ENCODE measurements around the gene MSI2.
"Not testable (repeated sequence)": the region's sequence is repeated elsewhere in the genome, so short reads cannot be mapped to it uniquely, and the experiment has no call there.

MSI2 gene

GRCh38 chr17:57294629-57295501, 38.5 kb downstream of the MSI2 start:
- peak; percentile 91 for DNase-seq

- peak; percentile 63 for DNase-seq
These were observed 39.3 kb downstream of the MSI2 start for GRCh38 chr17:57295526-57296023.

- DNase-seq = peak; percentile 90
These were observed 39.9 kb downstream of the MSI2 start for GRCh38 chr17:57296231-57296630.

GRCh38 chr17:57299176-57299575, 42.9 kb downstream of the MSI2 start:
- DNase-seq = no peak

- DNase-seq = not testable (repeated sequence)
These were observed 44.3 kb downstream of the MSI2 start for GRCh38 chr17:57300592-57300991.

- DNase-seq = no peak
These were observed 46.6 kb downstream of the MSI2 start for GRCh38 chr17:57302690-57303465.

GRCh38 chr17:57305144-57305728, 48.9 kb downstream of the MSI2 start:
- no peak for DNase-seq

- no peak for DNase-seq
These were observed 49.7 kb downstream of the MSI2 start for GRCh38 chr17:57305908-57306504.

- no peak for DNase-seq
These were observed 52.3 kb downstream of the MSI2 start for GRCh38 chr17:57308543-57309186.

GRCh38 chr17:57309479-57309878, 53.2 kb downstream of the MSI2 start:
- DNase-seq = no peak

GRCh38 chr17:57311281-57312216, 55.2 kb downstream of the MSI2 start:
- DNase-seq = peak; percentile 52

- peak; percentile 45 for DNase-seq
These were observed 55.9 kb downstream of the MSI2 start for GRCh38 chr17:57312242-57312641.

- peak; percentile 87 for DNase-seq
These were observed 56.9 kb downstream of the MSI2 start for GRCh38 chr17:57313097-57313835.

GRCh38 chr17:57315061-57316015, 59.0 kb downstream of the MSI2 start:
- peak; percentile 44 for DNase-seq

- DNase-seq = no peak
These were observed 60.0 kb downstream of the MSI2 start for GRCh38 chr17:57316361-57316760.

- DNase-seq = no peak
These were observed 60.8 kb downstream of the MSI2 start for GRCh38 chr17:57317079-57317478.

GRCh38 chr17:57318913-57319312, 62.6 kb downstream of the MSI2 start:
- no peak for DNase-seq

GRCh38 chr17:57319806-57320205, 63.5 kb downstream of the MSI2 start:
- no peak for DNase-seq

GRCh38 chr17:57323391-57323790, 67.1 kb downstream of the MSI2 start:
- DNase-seq = no peak

Data from NCI-H146 (cell line).